Measurements from ENCODE around the gene MTHFD2L.
"Not testable (repeated sequence)": the region's sequence is repeated elsewhere in the genome, so short reads cannot be mapped to it uniquely, and the experiment has no call there.

MTHFD2L gene

GRCh38 chr4:74190919-74191397 lies 33.0 kb downstream of the MTHFD2L start:
- no peak for DNase-seq

GRCh38 chr4:74197080-74197479 lies 39.2 kb downstream of the MTHFD2L start:
- no peak for DNase-seq

- DNase-seq, result no peak
Observed at GRCh38 chr4:74202062-74202586, 44.2 kb downstream of the MTHFD2L start.

- DNase-seq, result no peak
Observed at GRCh38 chr4:74203467-74203866, 45.5 kb downstream of the MTHFD2L start.

GRCh38 chr4:74205046-74205445 lies 47.1 kb downstream of the MTHFD2L start:
- no peak for DNase-seq

- no peak for DNase-seq
Observed at GRCh38 chr4:74205559-74205958, 47.6 kb downstream of the MTHFD2L start.

GRCh38 chr4:74206088-74206825 lies 48.3 kb downstream of the MTHFD2L start:
- DNase-seq, result no peak

GRCh38 chr4:74214457-74215159 lies 56.7 kb downstream of the MTHFD2L start:
- not testable (repeated sequence) for DNase-seq

GRCh38 chr4:74215236-74215635 lies 57.3 kb downstream of the MTHFD2L start:
- not testable (repeated sequence) for DNase-seq

GRCh38 chr4:74217365-74217764 lies 59.4 kb downstream of the MTHFD2L start:
- no peak for DNase-seq

GRCh38 chr4:74218201-74218600 lies 60.3 kb downstream of the MTHFD2L start:
- no peak for DNase-seq

- no peak for DNase-seq
Observed at GRCh38 chr4:74219240-74219639, 61.3 kb downstream of the MTHFD2L start.

GRCh38 chr4:74223098-74223497 lies 65.2 kb downstream of the MTHFD2L start:
- DNase-seq, result no peak

- DNase-seq, result no peak
Observed at GRCh38 chr4:74223801-74224200, 65.9 kb downstream of the MTHFD2L start.

- DNase-seq, result peak; percentile 42
Observed at GRCh38 chr4:74228691-74229640, 71.0 kb downstream of the MTHFD2L start.

- DNase-seq, result no peak
Observed at GRCh38 chr4:74230902-74231499, 73.1 kb downstream of the MTHFD2L start.

GRCh38 chr4:74235135-74235534 lies 77.2 kb downstream of the MTHFD2L start:
- no peak for DNase-seq

- DNase-seq, result no peak
Observed at GRCh38 chr4:74237425-74237966, 79.6 kb downstream of the MTHFD2L start.

GRCh38 chr4:74244049-74244448 lies 86.1 kb downstream of the MTHFD2L start:
- DNase-seq, result no peak

- no peak for DNase-seq
Observed at GRCh38 chr4:74252933-74253332, 95.0 kb downstream of the MTHFD2L start.

GRCh38 chr4:74254386-74254785 lies 96.5 kb downstream of the MTHFD2L start:
- no peak for DNase-seq

- no peak for DNase-seq
Observed at GRCh38 chr4:74255096-74255495, 97.2 kb downstream of the MTHFD2L start.
